Measurements from ENCODE around the gene DSG1. TPM values are rescaled to one million over a fixed set of nuclear protein-coding genes. Genes with fewer than 3 reads are reported as not detected.
"Not testable (repeated sequence)": the region's sequence is repeated elsewhere in the genome, so short reads cannot be mapped to it uniquely, and the experiment has no call there.

DSG1 gene
- total RNA-seq, 1 donor from 2014 or later: 4.8 TPM

DNA sequence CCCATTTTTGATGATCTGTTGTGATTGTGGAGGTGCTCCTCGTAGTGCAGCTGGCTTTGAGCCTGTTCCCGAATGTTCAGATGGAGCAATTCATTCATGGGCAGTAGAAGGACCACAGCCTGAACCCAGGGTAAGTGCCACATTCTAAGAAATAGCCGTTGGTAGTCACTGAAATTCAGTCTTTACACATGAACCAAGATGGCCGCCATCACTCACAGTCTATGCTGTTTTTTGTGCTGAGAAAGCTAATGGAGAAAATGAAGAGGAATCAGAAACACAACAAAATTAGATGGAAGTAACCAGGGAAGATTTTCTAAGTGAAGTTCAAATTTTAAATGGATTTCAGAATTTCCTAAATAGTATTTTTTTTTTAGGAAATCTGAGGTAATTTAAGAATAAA, 25.5 kb downstream of the DSG1 start:
- DNase-seq (ENCODE audit: extremely low spot score, unreplicated experiment): no peak
- H3K36me3 Mint-ChIP-seq: peaks cover 4% of the 10 kb centered on the region
- TF ChIP-seq, protein P1, sequence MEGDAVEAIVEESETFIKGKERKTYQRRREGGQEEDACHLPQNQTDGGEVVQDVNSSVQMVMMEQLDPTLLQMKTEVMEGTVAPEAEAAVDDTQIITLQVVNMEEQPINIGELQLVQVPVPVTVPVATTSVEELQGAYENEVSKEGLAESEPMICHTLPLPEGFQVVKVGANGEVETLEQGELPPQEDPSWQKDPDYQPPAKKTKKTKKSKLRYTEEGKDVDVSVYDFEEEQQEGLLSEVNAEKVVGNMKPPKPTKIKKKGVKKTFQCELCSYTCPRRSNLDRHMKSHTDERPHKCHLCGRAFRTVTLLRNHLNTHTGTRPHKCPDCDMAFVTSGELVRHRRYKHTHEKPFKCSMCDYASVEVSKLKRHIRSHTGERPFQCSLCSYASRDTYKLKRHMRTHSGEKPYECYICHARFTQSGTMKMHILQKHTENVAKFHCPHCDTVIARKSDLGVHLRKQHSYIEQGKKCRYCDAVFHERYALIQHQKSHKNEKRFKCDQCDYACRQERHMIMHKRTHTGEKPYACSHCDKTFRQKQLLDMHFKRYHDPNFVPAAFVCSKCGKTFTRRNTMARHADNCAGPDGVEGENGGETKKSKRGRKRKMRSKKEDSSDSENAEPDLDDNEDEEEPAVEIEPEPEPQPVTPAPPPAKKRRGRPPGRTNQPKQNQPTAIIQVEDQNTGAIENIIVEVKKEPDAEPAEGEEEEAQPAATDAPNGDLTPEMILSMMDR (conservative IDR thresholded peaks at IDR 0.05): no peak
- H3K27ac Mint-ChIP-seq: no peak overlapping the region
- H3K9me3 Mint-ChIP-seq: peaks cover 3% of the 10 kb centered on the region
- H3K4me1 Mint-ChIP-seq (ENCODE audit: unreplicated experiment): no peaks in the 10 kb centered on the region
- no peak overlapping the region for H3K4me3 Mint-ChIP-seq
- H3K27me3 Mint-ChIP-seq: no peaks in the 10 kb centered on the region

DNA sequence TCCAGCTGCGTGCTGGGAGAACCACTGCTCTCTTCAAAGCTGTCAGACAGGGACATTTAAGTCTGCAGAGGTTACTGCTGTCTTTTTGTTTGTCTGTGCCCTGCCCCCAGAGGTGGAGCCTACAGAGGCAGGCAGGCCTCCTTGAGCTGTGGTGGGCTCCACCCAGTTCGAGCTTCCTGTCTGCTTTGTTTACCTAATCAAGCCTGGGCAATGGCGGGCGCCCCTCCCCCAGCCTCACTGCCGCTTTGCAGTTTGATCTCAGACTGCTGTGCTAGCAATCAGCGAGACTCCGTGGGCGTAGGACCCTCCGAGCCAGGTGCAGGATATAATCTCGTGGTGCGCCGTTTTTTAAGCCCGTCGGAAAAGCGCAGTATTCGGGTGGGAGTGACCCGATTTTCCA, 35.4 kb downstream of the DSG1 start:
- not testable (repeated sequence) for H3K27me3 Mint-ChIP-seq; H3K4me1 Mint-ChIP-seq (ENCODE audit: unreplicated experiment); H3K9me3 Mint-ChIP-seq; H3K4me3 Mint-ChIP-seq; DNase-seq (ENCODE audit: extremely low spot score, unreplicated experiment); H3K27ac Mint-ChIP-seq; H3K36me3 Mint-ChIP-seq

DNA sequence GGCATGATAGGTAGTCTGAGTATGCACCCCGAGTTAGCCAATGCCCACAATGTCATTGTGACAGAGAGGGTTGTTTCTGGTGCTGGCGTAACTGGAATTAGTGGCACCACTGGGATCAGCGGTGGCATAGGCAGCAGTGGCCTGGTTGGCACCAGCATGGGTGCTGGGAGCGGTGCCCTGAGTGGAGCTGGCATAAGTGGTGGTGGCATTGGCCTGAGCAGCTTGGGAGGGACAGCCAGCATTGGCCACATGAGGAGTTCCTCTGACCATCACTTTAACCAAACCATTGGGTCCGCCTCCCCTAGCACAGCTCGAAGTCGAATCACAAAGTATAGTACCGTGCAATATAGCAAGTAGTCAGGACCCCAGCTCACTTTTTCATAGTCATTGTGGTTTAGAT, 37.0 kb downstream of the DSG1 start:
- TF ChIP-seq, protein P1 (conservative IDR thresholded peaks at IDR 0.05): no peak
- H3K4me1 Mint-ChIP-seq (ENCODE audit: unreplicated experiment): no peaks in the 10 kb centered on the region
- no peak for DNase-seq (ENCODE audit: extremely low spot score, unreplicated experiment)
- no peak overlapping the region for H3K27ac Mint-ChIP-seq
- H3K9me3 Mint-ChIP-seq: no peaks in the 10 kb centered on the region
- H3K36me3 Mint-ChIP-seq: peaks cover 3% of the 10 kb centered on the region
- no peak overlapping the region for H3K4me3 Mint-ChIP-seq
- no peaks in the 10 kb centered on the region for H3K27me3 Mint-ChIP-seq

DNA sequence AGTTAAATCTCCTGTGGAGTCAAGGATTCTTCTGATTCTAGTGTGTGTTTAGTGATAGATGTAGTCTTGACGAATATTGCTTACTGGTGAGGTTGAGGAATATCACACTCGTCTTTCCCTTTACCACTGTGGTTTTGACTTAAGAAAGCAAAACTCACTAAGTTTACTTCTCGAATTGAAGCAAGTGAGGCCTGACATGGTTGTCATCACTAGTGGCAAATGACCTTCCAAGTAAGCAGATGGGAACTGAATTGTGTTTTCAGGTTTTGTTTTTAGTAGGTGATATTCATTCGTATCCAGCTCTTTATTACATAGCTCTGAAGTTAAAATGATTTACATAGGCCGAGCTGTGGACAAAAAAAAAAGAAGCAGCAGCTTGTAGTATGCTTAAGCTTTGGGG, 38.1 kb downstream of the DSG1 start:
- Mint-ChIP-seq H3K27ac (no peak overlapping the region), H3K27me3 (no peaks in the 10 kb centered on the region), H3K9me3 (no peaks in the 10 kb centered on the region), H3K4me3 (no peak overlapping the region), H3K36me3 (peaks cover 3% of the 10 kb centered on the region), H3K4me1 (ENCODE audit: unreplicated experiment) (no peaks in the 10 kb centered on the region)
- DNase-seq (ENCODE audit: extremely low spot score, unreplicated experiment): no peak
- TF ChIP-seq, protein P1 (conservative IDR thresholded peaks at IDR 0.05): no peak

DNA sequence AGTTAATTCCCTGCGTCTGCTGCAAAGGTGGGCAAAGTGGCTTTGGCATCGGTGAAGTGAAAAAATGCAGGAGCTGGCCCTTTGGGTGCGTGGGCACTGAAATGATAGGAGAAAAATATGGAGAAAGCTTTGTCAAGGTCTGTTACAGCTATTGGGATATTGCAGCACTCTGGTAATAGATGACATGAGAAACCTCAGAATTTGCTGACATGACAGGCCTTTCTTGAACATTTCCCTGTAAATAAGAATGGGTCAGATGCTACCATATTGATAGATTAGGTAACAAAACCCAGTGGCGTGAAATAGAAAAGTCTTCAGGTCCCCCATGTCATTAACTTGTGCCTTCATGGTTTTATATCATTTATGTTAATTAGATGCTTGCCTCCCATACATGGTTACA, 46.2 kb downstream of the DSG1 start:
- Mint-ChIP-seq H3K9me3 (no peaks in the 10 kb centered on the region), H3K4me3 (no peak overlapping the region), H3K27me3 (no peaks in the 10 kb centered on the region), H3K4me1 (ENCODE audit: unreplicated experiment) (no peaks in the 10 kb centered on the region), H3K27ac (no peak overlapping the region), H3K36me3 (peaks cover 5% of the 10 kb centered on the region)
- no peak for DNase-seq (ENCODE audit: extremely low spot score, unreplicated experiment)
- TF ChIP-seq, protein P1 (conservative IDR thresholded peaks at IDR 0.05): no peak

DNA sequence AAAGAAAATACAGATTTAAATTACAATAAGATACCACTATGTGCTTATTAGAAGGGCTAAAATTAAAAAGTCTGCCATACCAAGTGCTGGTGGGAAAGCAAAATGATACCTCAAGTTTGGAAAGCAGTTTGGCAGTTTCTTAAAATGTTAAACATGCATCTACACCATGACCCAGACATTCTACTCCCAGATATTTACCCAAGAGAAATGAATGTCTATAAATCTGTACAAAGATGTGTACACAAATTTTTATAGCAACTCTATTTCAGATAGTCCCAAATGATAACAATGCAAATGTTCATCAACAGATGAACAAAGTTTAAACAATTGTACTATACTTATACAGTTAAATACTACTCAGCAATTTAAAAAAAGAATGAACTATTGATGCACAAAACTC, 51.5 kb downstream of the DSG1 start:
- Mint-ChIP-seq H3K4me1 (ENCODE audit: unreplicated experiment) (no peaks in the 10 kb centered on the region), H3K9me3 (no peaks in the 10 kb centered on the region), H3K27ac (no peak overlapping the region), H3K36me3 (no peaks in the 10 kb centered on the region), H3K4me3 (no peak overlapping the region), H3K27me3 (no peaks in the 10 kb centered on the region)
- TF ChIP-seq, protein P1 (conservative IDR thresholded peaks at IDR 0.05): no peak
- DNase-seq (ENCODE audit: extremely low spot score, unreplicated experiment): no peak

Data from type B pancreatic cell (in vitro differentiated cells).